Measurements from ENCODE around the gene SLC25A48.
A peak's percentile ranks its signal among the peaks of the same experiment; 100 is the strongest.

Gene SLC25A48

GRCh38 chr5:135834639-135835529, at the start of gene SLC25A48:
SLC25A48 (plus strand) TSS chr5:135834663; CDS start chr5:135834848, 185 bp downstream.
- peak; percentile 21 for DNase-seq

- DNase-seq = no peak
Measured at GRCh38 chr5:135800656-135801055, 33.8 kb upstream of the SLC25A48 start.

- no peak for DNase-seq
Measured at GRCh38 chr5:135810188-135810943, 24.1 kb upstream of the SLC25A48 start.

- no peak for DNase-seq
Measured at GRCh38 chr5:135811007-135811406, 23.5 kb upstream of the SLC25A48 start.

GRCh38 chr5:135813758-135814157, 20.7 kb upstream of the SLC25A48 start:
- no peak for DNase-seq

GRCh38 chr5:135814316-135814715, 20.1 kb upstream of the SLC25A48 start:
- no peak for DNase-seq

- DNase-seq = no peak
Measured at GRCh38 chr5:135814812-135815211, 19.7 kb upstream of the SLC25A48 start.

- peak; percentile 79 for DNase-seq
Measured at GRCh38 chr5:135821061-135821801, 13.2 kb upstream of the SLC25A48 start.

GRCh38 chr5:135821802-135822201, 12.7 kb upstream of the SLC25A48 start:
- DNase-seq = no peak

GRCh38 chr5:135822286-135822685, 12.2 kb upstream of the SLC25A48 start:
- DNase-seq = no peak

- no peak for DNase-seq
Measured at GRCh38 chr5:135822959-135823358, 11.5 kb upstream of the SLC25A48 start.

GRCh38 chr5:135823881-135824280, 10.6 kb upstream of the SLC25A48 start:
- no peak for DNase-seq

GRCh38 chr5:135824541-135825041, 9.9 kb upstream of the SLC25A48 start:
- no peak for DNase-seq

- no peak for DNase-seq
Measured at GRCh38 chr5:135825373-135826220, 8.9 kb upstream of the SLC25A48 start.

- DNase-seq = no peak
Measured at GRCh38 chr5:135826221-135826525, 8.3 kb upstream of the SLC25A48 start.

- no peak for DNase-seq
Measured at GRCh38 chr5:135826994-135827671, 7.3 kb upstream of the SLC25A48 start.

- no peak for DNase-seq
Measured at GRCh38 chr5:135827965-135828781, 6.3 kb upstream of the SLC25A48 start.

GRCh38 chr5:135828782-135829127, 5.7 kb upstream of the SLC25A48 start:
- DNase-seq = no peak

GRCh38 chr5:135829179-135829578, 5.3 kb upstream of the SLC25A48 start:
- no peak for DNase-seq

GRCh38 chr5:135829681-135830383, 4.6 kb upstream of the SLC25A48 start:
- DNase-seq = no peak
